ENCODE results near the gene SSTR5.

SSTR5 gene

DNA sequence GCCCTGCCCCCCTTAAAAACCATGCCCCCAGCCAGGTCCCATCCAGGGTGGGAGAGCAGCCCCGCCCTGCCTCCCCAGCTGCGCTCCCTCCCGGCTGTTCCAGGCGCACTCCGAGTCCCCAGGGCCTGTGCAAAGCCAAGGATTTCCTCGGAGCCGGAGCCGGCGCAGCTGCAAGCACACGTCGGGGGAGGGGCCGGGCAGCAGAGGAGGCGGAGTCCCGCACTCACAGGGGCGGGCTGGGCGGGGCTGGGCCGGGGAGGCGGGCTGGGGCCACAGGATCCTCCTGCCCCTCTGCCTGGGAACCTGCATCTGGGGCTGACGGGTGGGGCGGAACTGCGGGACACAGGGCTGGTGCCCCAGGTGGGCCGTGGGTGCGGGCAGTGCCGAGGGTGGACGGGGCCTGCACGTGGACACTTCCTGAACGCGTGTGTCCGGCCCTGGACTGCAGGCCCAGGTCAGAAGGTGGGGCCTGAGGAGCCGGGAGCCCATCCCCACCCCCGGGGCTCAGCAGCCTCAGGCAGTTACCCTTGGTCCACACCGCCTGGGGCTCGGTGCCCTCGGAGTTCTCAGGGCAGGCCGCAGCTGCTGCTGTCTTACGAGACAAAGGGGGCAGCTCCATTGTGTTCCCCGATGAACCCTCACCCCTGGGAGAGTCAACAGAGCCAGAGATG lies 24.0 kb upstream of the SSTR5 start:
- H2AFZ ChIP-seq (ENCODE audit: low read length) = no peak overlapping the region
- H3K4me3 ChIP-seq (ENCODE audit: low read length) = no peak overlapping the region
- H4K20me1 ChIP-seq (ENCODE audit: insufficient read depth, low read length) = no peaks in the 10 kb centered on the region
- no peaks in the 10 kb centered on the region for H3K9me2 ChIP-seq (replicated peaks; ENCODE audit: insufficient read depth, low read length)
- no peak overlapping the region for H3K27ac ChIP-seq (ENCODE audit: low read length)
- no peaks in the 10 kb centered on the region for H3K9me3 ChIP-seq (replicated peaks; ENCODE audit: insufficient read depth, low read length)
- no peak overlapping the region for H3K4me2 ChIP-seq (ENCODE audit: low read depth, low read length)
- H3K9ac ChIP-seq (ENCODE audit: low read length) = no peak overlapping the region
- TF ChIP-seq EZH2phosphoT487 (IDR thresholded peaks at IDR 0.05; ENCODE audit: low read length) (no peak), CTCF (IDR thresholded peaks at IDR 0.05; ENCODE audit: low read length) (no peak), EZH2 (optimal IDR thresholded peaks at IDR 0.05; ENCODE audit: low read depth, low read length) (no peak)
- H3K36me3 ChIP-seq (replicated peaks; ENCODE audit: insufficient read depth, low read length) = no peaks in the 10 kb centered on the region
- no peak for DNase-seq
- H3K27me3 ChIP-seq (replicated peaks; ENCODE audit: insufficient read depth, low read length) = peaks cover 96% of the 10 kb centered on the region
- H3K79me2 ChIP-seq (ENCODE audit: low read length) = no peaks in the 10 kb centered on the region
- H3K4me1 ChIP-seq (ENCODE audit: low read length) = no peaks in the 10 kb centered on the region
- H3F3A ChIP-seq (ENCODE audit: insufficient read depth, low read length) = no peaks in the 10 kb centered on the region

GRCh38 chr16:1049113-1049975 lies 23.2 kb upstream of the SSTR5 start:
- Histone ChIP-seq H3K9ac (ENCODE audit: low read length) (no peak overlapping the region), H3K79me2 (ENCODE audit: low read length) (no peaks in the 10 kb centered on the region), H3K9me2 (replicated peaks; ENCODE audit: insufficient read depth, low read length) (no peaks in the 10 kb centered on the region), H3K4me1 (ENCODE audit: low read length) (no peaks in the 10 kb centered on the region), H3K9me3 (replicated peaks; ENCODE audit: insufficient read depth, low read length) (no peaks in the 10 kb centered on the region), H2AFZ (ENCODE audit: low read length) (no peak overlapping the region), H3K36me3 (replicated peaks; ENCODE audit: insufficient read depth, low read length) (no peaks in the 10 kb centered on the region), H3K4me2 (ENCODE audit: low read depth, low read length) (no peak overlapping the region), H3K4me3 (ENCODE audit: low read length) (no peak overlapping the region), H4K20me1 (ENCODE audit: insufficient read depth, low read length) (no peaks in the 10 kb centered on the region), H3K27ac (ENCODE audit: low read length) (no peak overlapping the region), H3F3A (ENCODE audit: insufficient read depth, low read length) (no peaks in the 10 kb centered on the region), H3K27me3 (replicated peaks; ENCODE audit: insufficient read depth, low read length) (peaks cover 96% of the 10 kb centered on the region)
- TF ChIP-seq EZH2phosphoT487 (IDR thresholded peaks at IDR 0.05; ENCODE audit: low read length) = no peak
- TF ChIP-seq EZH2 (optimal IDR thresholded peaks at IDR 0.05; ENCODE audit: low read depth, low read length) = no peak
- no peak for TF ChIP-seq CTCF (IDR thresholded peaks at IDR 0.05; ENCODE audit: low read length)
- DNase-seq = no peak

GRCh38 chr16:1049976-1050247 lies 22.6 kb upstream of the SSTR5 start:
- DNase-seq = no peak
- H4K20me1 ChIP-seq (ENCODE audit: insufficient read depth, low read length) = no peaks in the 10 kb centered on the region
- no peak for TF ChIP-seq CTCF (IDR thresholded peaks at IDR 0.05; ENCODE audit: low read length)
- no peak for TF ChIP-seq EZH2 (optimal IDR thresholded peaks at IDR 0.05; ENCODE audit: low read depth, low read length)
- TF ChIP-seq EZH2phosphoT487 (IDR thresholded peaks at IDR 0.05; ENCODE audit: low read length) = no peak
- no peaks in the 10 kb centered on the region for H3K36me3 ChIP-seq (replicated peaks; ENCODE audit: insufficient read depth, low read length)
- no peaks in the 10 kb centered on the region for H3K9me2 ChIP-seq (replicated peaks; ENCODE audit: insufficient read depth, low read length)
- H3F3A ChIP-seq (ENCODE audit: insufficient read depth, low read length) = no peaks in the 10 kb centered on the region
- H3K79me2 ChIP-seq (ENCODE audit: low read length) = no peaks in the 10 kb centered on the region
- H3K4me3 ChIP-seq (ENCODE audit: low read length) = no peak overlapping the region
- H3K4me1 ChIP-seq (ENCODE audit: low read length) = no peaks in the 10 kb centered on the region
- no peak overlapping the region for H3K4me2 ChIP-seq (ENCODE audit: low read depth, low read length)
- no peak overlapping the region for H3K27ac ChIP-seq (ENCODE audit: low read length)
- H2AFZ ChIP-seq (ENCODE audit: low read length) = no peak overlapping the region
- H3K9me3 ChIP-seq (replicated peaks; ENCODE audit: insufficient read depth, low read length) = no peaks in the 10 kb centered on the region
- peaks cover 96% of the 10 kb centered on the region for H3K27me3 ChIP-seq (replicated peaks; ENCODE audit: insufficient read depth, low read length)
- no peak overlapping the region for H3K9ac ChIP-seq (ENCODE audit: low read length)
